ENCODE data around the gene MAP3K4.

MAP3K4 gene

DNA sequence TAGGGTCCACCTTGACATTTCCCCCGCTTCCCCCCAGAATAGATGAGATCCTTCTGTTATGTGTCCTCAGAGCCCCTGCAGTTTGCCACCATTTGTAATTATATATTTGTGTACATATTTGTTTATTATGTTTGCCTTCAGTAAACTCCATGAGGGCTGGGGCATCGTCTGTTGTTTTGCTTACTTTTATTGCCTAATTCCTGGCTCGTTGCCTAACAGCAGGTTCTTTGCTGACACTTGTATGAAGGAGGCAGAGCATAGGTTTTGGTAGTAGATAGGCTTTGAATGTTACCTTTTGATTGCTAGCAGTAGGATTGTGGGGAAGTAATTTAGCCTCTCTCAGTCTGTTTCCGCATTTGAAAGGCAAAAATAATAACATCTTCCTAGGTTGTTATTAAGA, 9.9 kb downstream of the MAP3K4 start:
- DNase-seq: no peak

GRCh38 chr6:161003336-161003735, 11.8 kb downstream of the MAP3K4 start:
- no peak for DNase-seq

- no peak for DNase-seq
These were observed 16.7 kb downstream of the MAP3K4 start for GRCh38 chr6:161008245-161008644.

- no peak for DNase-seq
These were observed 18.4 kb downstream of the MAP3K4 start for GRCh38 chr6:161009991-161010390.

- DNase-seq: no peak
These were observed 18.8 kb downstream of the MAP3K4 start for GRCh38 chr6:161010418-161010817.

DNA sequence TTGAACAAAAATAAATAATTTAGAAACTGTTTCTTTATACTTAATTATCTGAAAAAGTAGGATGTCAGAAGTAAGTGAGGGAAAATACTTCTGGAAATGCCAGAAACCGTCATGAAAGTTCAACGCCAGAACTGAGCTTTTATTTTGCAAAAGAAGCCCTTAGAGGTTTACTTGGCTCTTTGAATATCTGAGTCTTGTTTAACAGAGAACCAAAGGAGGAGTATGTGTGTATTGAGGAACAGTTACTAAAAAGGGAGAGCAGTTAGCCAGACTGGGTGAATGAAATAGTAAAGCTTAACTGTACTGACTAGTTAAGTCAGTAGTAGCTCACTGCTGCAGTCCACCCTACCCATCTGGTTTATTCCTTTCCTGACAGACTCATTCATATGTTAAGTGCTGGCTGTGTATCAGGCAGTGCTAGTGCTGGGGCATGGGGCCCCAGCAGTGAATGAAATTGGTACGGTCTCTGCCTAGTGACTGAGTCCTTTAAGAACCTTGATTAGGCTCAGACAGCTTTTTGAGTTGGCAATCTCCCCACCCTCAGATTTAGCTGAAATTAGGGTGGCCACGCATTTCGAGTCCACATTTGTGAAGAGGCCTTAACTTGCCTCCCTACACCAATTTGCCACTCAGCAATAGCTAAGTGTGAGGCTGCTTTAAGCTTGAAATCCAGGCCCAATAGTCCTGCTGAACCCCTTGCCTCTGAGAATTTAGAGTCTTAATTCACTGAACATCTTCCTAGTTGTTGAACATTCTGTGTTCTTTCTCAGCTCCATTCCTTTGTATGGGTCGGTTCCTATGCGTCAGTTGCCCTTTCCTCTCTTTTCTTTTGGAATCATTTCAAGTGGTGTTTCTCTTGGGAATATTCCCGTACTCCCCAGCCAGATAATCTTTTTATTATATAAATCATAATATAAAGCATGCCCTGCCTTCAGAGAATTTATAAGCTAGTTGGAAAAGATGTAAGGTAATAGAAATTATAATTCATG, 20.2 kb downstream of the MAP3K4 start:
- no peak for DNase-seq

GRCh38 chr6:161013695-161014094, 22.1 kb downstream of the MAP3K4 start:
- no peak for DNase-seq

- DNase-seq: no peak
These were observed 26.4 kb downstream of the MAP3K4 start for GRCh38 chr6:161017766-161018564.

GRCh38 chr6:161019324-161019839, 27.8 kb downstream of the MAP3K4 start:
- DNase-seq: no peak

DNA sequence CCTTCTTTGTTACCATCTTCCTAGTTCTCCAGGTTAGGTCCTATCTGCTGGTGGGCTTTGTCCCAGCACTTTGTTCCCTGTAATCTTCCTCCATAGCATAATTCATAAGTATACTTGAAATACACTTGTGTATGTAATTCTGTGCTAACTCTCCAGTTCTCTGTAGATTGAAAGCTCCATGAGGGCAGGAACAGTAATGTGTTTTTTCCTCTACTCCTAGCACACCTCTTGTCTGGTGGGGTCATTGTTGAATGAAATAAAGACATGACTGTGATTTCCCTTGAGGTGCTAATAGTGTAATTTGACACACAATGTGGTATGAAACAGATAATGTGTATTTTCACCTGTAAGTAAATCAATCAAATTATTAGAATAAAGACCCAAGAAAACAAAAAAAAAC, 30.0 kb downstream of the MAP3K4 start:
- DNase-seq: no peak

GRCh38 chr6:161021998-161022743, 30.6 kb downstream of the MAP3K4 start:
- no peak for DNase-seq

GRCh38 chr6:161023316-161023715, 31.7 kb downstream of the MAP3K4 start:
- DNase-seq: no peak

DNA sequence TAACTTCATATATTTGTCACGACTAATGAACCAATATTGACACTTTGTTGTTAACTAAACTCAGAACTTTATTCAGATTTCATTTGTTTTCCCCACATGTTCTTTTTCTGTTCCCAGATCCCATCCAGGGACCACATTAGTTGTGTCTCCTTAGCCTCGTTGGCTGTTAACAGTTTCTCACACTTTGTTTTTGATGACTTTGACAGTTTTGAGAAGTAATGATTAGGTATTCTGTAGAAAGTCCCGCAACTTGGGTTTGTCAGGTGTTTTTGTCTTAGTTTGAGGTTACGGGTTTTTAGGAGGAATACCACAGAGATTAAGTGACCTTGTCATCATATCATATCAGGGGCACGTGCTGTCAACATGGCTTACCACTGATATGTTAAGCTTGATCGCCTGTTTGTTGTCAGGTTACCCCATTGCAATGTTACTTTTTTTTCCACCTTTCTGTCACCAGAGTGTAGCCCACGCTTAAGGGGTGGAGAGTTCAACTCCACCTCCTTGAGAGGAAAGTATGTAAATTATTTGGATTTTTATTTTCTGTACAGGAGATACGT, 32.9 kb downstream of the MAP3K4 start:
- no peak for DNase-seq

- DNase-seq: no peak
These were observed 35.8 kb downstream of the MAP3K4 start for GRCh38 chr6:161027385-161027784.

GRCh38 chr6:161029195-161029809, 37.7 kb downstream of the MAP3K4 start:
- DNase-seq: no peak

- DNase-seq: no peak
These were observed 40.3 kb downstream of the MAP3K4 start for GRCh38 chr6:161031721-161032495.

GRCh38 chr6:161033667-161034066, 42.1 kb downstream of the MAP3K4 start:
- no peak for DNase-seq

- no peak for DNase-seq
These were observed 43.8 kb downstream of the MAP3K4 start for GRCh38 chr6:161035182-161035980.

GRCh38 chr6:161035981-161036263, 44.4 kb downstream of the MAP3K4 start:
- no peak for DNase-seq

- no peak for DNase-seq
These were observed 46.3 kb downstream of the MAP3K4 start for GRCh38 chr6:161037873-161038228.
